Measurements from ENCODE around the gene ZNF853. TPM values are rescaled to one million over a fixed set of nuclear protein-coding genes. Genes with fewer than 3 reads are reported as not detected.

ZNF853 gene
- total RNA-seq, 1 experiment from 2014 or later: 12.3 TPM

- H3K27me3 ChIP-seq (replicated peaks; ENCODE audit: control insufficient read depth, insufficient read depth, low read length): no peaks in the 10 kb centered on the region
- DNase-seq: no peak
- no peak overlapping the region for H3K4me3 ChIP-seq (ENCODE audit: low read depth, low read length)
- H3K36me3 Mint-ChIP-seq (ENCODE audit: insufficient read depth, unreplicated experiment): peaks cover 38% of the 10 kb centered on the region
- H3K9me3 ChIP-seq: no peaks in the 10 kb centered on the region
- BruUV-seq (replicated peaks): no TSS peak
- H3K36me3 ChIP-seq (ENCODE audit: control insufficient read depth, insufficient read depth, low read length): peaks cover 6% of the 10 kb centered on the region
- CTCF ChIA-PET: no interaction called here
- no peak overlapping the region for H3K4me3 Mint-ChIP-seq (ENCODE audit: unreplicated experiment)
- no peaks in the 10 kb centered on the region for H3K9me3 Mint-ChIP-seq (ENCODE audit: unreplicated experiment)
- no peaks in the 10 kb centered on the region for H3K27me3 Mint-ChIP-seq (ENCODE audit: insufficient read depth, unreplicated experiment)
- peaks cover 11% of the 10 kb centered on the region for H3K4me1 Mint-ChIP-seq (ENCODE audit: low read depth, unreplicated experiment)
- H3K27ac Mint-ChIP-seq (ENCODE audit: unreplicated experiment): no peak overlapping the region
- no peak for TF ChIP-seq CTCF (IDR thresholded peaks at IDR 0.05; ENCODE audit: insufficient read depth in 1 of 2, low read depth in 1 of 2, low read length in 1 of 2, severe bottlenecking in 1 of 2, unreplicated experiment in 1 of 2)
- intact Hi-C loops (cut with micrococcal nuclease; ENCODE audit: unreplicated experiment): no loop called here
- H3K4me1 ChIP-seq: no peaks in the 10 kb centered on the region
- POLR2A ChIA-PET: interaction anchor here (0.5 kb wide), 1 partner anchor 15 kb away, joined by 3 read pairs; no protein-coding TSS in a partner anchor
Measured at GRCh38 chr7:6642239-6642839, 26.9 kb downstream of the ZNF853 start.

- BruUV-seq (replicated peaks): no TSS peak
- TF ChIP-seq CTCF (IDR thresholded peaks at IDR 0.05; ENCODE audit: insufficient read depth in 1 of 2, low read depth in 1 of 2, low read length in 1 of 2, severe bottlenecking in 1 of 2, unreplicated experiment in 1 of 2): no peak
- H3K9me3 ChIP-seq: no peaks in the 10 kb centered on the region
- H3K4me1 ChIP-seq: no peaks in the 10 kb centered on the region
- intact Hi-C loops (cut with micrococcal nuclease; ENCODE audit: unreplicated experiment): no loop called here
- H3K4me1 Mint-ChIP-seq (ENCODE audit: low read depth, unreplicated experiment): peaks cover 7% of the 10 kb centered on the region
- H3K4me3 Mint-ChIP-seq (ENCODE audit: unreplicated experiment): no peak overlapping the region
- no peaks in the 10 kb centered on the region for H3K9me3 Mint-ChIP-seq (ENCODE audit: unreplicated experiment)
- ChIA-PET CTCF (no interaction called here), POLR2A (interaction anchor here (0.5 kb wide), 1 partner anchor 14 kb away, joined by 3 read pairs; no protein-coding TSS in a partner anchor)
- no peaks in the 10 kb centered on the region for H3K27me3 Mint-ChIP-seq (ENCODE audit: insufficient read depth, unreplicated experiment)
- H3K4me3 ChIP-seq (ENCODE audit: low read depth, low read length): no peak overlapping the region
- no peak overlapping the region for H3K27ac Mint-ChIP-seq (ENCODE audit: unreplicated experiment)
- H3K36me3 Mint-ChIP-seq (ENCODE audit: insufficient read depth, unreplicated experiment): peaks cover 40% of the 10 kb centered on the region
- no peak for DNase-seq
- no peaks in the 10 kb centered on the region for H3K27me3 ChIP-seq (replicated peaks; ENCODE audit: control insufficient read depth, insufficient read depth, low read length)
- H3K36me3 ChIP-seq (ENCODE audit: control insufficient read depth, insufficient read depth, low read length): peaks cover 6% of the 10 kb centered on the region
Measured at GRCh38 chr7:6642861-6643640, 27.6 kb downstream of the ZNF853 start.

GRCh38 chr7:6643915-6644625 is 28.7 kb downstream of the ZNF853 start:
- H3K9me3 Mint-ChIP-seq (ENCODE audit: unreplicated experiment): no peaks in the 10 kb centered on the region
- CTCF ChIA-PET: no interaction called here

More at GRCh38 chr7:6643915-6644625, 28.7 kb downstream of the ZNF853 start:
- Mint-ChIP-seq H3K27me3 (ENCODE audit: insufficient read depth, unreplicated experiment) (no peaks in the 10 kb centered on the region), H3K4me3 (ENCODE audit: unreplicated experiment) (no peak overlapping the region), H3K27ac (ENCODE audit: unreplicated experiment) (no peak overlapping the region), H3K4me1 (ENCODE audit: low read depth, unreplicated experiment) (no peaks in the 10 kb centered on the region), H3K36me3 (ENCODE audit: insufficient read depth, unreplicated experiment) (peaks cover 42% of the 10 kb centered on the region)
- Histone ChIP-seq H3K4me1 (no peaks in the 10 kb centered on the region), H3K27me3 (replicated peaks; ENCODE audit: control insufficient read depth, insufficient read depth, low read length) (no peaks in the 10 kb centered on the region), H3K36me3 (ENCODE audit: control insufficient read depth, insufficient read depth, low read length) (peaks cover 6% of the 10 kb centered on the region), H3K4me3 (ENCODE audit: low read depth, low read length) (no peak overlapping the region), H3K9me3 (no peaks in the 10 kb centered on the region)
- intact Hi-C loops (cut with micrococcal nuclease; ENCODE audit: unreplicated experiment): no loop called here
- no TSS peak for BruUV-seq (replicated peaks)
- DNase-seq: no peak
- POLR2A ChIA-PET: no interaction called here
- TF ChIP-seq CTCF (IDR thresholded peaks at IDR 0.05; ENCODE audit: insufficient read depth in 1 of 2, low read depth in 1 of 2, low read length in 1 of 2, severe bottlenecking in 1 of 2, unreplicated experiment in 1 of 2): no peak

Measured in Caco-2 (cell line).